Activated CD8-positive, alpha-beta memory T cell treated with anti-CD3 and anti-CD28 coated beads, Interleukin-2, amount 50 U/mL, for 24 hours (primary cell): ENCODE data around the gene EDIL3.
"Not testable (repeated sequence)": the region's sequence is repeated elsewhere in the genome, so short reads cannot be mapped to it uniquely, and the experiment has no call there.

Experiments used
- DNase-seq: peaks from one replicate; pipeline ENCODE4 v3.0.0-alpha.2; 2020; ENCODE audit errors: extremely low read depth

EDIL3 gene

DNA sequence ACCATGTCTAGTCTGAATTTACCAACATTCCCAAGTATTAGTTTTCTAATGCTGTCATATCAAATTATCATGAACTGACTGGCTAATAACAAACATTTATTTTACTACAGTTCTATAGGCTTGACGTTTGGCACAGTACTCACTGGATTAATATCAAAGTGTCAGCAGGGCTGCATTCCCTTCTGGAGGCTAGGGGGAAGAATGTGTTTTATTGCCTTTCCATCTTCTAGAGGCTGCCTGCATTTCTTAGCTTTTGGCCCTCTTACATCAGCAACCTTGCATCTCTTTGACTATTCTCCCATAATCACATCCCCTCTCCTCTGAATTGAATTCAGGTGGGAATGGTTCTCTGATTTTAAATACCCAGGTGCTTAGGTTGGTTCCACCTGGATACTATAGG lies 84.7 kb downstream of the EDIL3 start:
- DNase-seq: no peak

DNA sequence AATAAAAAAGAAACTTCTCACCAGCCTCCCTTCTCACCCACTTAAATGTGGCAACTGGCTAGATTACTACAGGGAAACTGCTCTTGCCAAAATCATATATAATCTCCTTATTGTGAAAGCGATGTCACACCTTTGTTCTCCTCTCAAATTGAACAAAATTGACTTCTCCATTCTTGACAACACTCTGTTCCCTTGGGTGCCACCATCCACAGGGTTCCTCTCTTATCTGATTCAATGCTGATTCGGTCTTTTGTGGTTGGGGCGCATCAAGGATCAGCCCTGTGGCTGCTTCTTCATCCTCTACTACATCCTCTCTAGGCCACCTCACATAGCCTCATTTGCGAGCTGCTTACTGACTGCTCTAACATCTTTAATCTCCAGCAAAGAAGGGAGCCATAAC lies 86.1 kb downstream of the EDIL3 start:
- no peak for DNase-seq

DNA sequence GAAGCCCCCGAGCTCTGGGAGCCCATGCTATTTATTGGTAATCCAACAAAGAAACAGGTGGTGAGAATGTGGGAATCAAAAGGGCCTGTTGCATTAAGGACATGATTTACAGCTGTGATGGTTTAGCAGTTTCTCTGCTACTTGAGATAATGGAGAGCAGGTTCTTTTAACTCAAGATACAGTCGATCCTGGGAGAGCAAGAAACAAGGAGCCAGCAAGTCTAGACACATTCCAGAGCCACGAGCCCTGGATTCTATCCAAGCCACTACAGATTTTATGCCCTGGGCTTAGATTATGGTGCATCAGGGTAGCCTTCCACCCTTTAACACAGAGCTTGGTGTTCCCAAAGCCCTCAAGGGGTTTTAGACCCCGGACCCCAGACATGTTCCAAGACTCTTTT lies 87.0 kb downstream of the EDIL3 start:
- DNase-seq: not testable (repeated sequence)

DNA sequence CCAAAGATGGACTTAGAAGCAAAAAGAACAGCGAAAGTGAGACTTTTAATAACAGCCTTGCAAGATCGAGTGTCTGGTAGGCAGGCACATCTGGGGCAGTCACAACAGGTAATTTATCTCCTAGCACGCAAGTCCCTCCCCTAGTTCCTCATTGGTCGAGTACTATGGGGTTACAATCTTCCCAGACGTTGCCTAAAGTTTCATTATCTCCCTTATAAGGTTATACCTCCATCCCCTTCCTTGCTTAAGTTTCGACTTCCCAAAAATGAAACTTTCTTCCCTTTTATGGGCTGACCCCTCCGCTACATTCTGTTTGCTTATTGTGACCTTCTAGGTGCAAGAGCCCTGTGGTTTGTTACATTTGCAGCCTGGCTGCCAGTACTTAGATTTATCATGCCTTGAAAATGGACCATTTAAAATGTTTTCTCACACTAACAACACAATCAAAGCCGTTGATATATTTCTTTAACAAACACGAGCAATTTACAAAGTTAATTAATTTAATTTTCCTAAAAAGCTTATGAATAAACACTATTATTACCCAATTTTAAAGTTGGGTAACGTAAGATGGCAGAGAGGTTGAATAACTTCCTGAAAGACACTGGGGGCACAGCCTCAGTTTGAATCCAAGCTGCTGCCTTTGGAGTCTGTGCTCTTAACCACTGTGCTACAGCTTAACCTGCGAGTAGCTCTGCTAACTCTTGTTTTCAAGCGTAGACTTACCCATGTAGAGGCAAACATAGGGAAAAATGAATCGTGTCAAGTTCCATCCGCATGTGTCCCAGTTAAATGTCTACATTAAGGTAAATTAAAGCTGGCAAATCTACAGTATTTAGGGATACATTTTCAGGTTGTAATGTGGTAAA lies 91.7 kb downstream of the EDIL3 start:
- DNase-seq: no peak

DNA sequence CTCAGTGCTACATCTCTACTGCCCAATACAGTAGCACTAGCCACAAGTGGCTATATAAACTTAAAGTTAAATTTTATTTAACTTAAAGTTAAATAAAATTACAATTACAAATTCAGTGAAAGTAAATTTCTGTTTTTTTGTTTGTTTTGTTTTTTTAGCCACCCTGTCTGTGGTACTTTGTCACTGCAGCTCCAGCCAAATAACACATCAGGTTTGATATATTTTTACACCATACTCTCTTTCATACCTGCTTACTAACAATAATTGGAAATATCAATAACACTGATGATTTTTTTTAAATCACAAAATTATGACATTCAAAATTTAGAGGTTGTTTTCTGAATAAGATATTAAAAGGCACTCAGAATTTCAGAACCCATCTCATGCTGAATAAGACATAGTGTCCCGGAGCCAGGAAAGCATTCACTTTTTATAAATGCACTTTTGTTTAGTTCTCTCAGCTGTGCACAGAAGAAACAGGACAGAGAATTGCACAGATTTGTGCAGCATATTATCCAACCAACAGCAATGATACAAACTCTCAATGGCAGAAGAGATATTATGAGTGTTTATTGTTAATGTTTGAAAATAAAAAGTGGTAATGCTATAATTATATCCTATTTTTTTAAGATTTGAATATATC lies 92.6 kb downstream of the EDIL3 start:
- no peak for DNase-seq

DNA sequence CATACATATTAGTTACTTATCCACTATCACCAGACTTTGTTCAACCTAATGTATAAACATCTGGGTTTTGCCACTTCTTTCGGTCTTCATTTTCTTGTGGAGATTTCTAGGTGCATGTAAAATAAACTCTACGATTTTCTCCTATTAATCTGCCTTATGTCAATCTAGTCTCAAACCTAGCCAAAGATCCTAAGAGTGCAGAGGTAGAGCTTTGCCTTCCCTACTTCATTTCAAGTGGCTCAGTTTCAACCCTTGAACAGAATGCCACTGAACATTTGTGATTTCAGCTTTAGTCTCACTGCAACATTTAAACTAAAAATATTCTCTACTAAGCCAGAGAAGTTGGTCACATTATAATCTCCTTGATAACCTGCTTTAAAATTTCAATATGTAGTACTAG lies 94.0 kb downstream of the EDIL3 start:
- DNase-seq: no peak

DNA sequence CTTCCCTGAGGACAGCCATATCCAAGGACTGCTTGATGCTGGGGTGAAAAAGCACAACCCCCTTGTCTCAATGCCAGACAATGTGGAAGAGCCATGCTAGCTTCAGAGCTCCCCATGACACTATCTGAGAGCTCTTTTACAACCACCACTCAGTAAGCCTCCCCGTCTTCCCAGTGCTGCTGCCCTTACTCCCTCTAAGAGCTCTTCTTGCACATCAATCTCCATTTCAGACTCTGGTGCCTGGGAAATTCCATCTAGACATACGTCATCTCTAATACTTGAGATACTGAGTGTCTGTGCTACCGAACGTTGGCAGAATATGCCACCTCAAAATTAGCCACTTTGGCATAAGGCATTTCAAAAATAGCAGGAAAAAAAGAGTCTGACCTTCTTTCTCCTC lies 94.5 kb downstream of the EDIL3 start:
- no peak for DNase-seq

DNA sequence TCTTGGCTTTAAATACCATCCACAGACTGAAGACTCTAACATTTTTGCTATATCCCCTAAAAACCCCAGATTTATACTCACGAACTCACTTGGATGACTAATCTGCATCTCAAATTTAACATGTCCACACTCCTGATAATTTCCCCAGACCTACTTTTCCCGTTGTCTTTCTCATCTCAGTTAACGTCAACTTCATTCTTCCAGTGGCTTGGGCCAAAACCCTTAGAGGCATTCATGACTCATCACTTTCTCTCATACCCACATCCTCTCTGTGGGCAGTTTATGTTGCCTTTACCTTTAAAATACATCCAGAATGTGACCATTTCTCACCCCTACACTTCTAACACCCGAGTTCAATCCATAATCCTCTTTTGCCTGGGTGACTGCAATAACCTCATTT lies 96.7 kb downstream of the EDIL3 start:
- DNase-seq: no peak

DNA sequence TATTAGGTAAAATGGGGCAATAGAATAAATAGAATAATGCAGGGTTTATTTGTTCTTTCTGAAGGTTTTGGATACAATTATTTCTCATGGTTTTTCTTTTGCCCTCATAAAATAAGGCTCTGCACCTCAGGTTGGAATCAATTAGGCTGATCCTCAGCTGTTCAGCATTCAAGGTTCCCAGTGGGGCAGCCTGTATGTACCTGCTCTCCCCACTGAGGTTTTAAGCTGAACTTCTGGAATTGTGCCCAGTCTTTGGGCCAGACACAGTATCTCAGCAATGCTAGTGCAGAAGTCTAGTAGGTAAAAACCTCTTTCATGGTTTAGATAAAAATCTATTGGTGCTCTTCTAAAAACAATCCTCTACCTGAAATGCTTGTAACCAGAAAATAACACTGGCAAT lies 98.0 kb downstream of the EDIL3 start:
- DNase-seq: no peak

DNA sequence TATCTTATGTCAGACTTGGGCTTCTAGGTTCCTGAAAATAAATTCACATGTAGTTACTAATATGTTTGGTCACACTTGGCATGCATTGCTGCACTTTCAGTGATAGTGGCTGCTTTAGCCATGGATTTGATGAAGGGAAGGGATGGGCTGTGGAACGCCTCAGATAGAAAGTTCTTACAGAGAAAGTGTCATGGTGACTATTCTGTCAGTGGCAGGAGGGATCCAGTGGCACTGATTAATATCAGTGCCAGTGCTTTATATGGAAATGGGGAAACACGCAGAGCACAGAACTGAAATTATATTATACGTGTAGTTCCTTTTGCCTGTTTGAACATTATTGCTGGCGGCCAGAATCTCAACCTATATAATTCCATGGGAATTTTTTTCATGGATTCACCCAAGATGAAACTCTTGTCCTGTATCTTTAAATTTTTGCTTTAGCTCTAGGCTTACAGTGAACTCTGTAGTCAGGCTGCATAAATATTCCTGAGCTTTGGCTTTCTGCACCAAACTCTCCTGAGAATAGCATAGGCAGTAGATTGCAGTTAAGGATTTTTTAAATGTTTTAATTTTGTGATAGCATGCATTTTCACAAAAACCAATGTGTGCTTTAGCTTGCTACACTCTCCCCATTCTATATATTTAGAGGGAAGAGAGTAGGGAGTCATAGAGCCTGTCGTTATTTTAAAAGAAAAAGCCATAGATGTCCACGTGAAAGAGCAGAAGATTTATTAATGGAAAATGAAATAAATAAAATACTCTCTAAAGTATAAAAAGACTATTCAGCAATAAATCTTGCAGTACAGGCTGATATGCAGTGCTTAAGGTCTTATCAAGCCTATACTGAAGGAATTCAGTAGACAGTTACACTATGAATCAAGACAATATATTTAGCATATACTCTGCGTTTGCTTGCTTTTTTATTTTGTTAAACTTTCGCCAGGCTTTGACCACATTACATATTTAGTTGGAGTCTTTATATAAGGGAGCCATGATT lies 98.7 kb downstream of the EDIL3 start:
- no peak for DNase-seq

DNA sequence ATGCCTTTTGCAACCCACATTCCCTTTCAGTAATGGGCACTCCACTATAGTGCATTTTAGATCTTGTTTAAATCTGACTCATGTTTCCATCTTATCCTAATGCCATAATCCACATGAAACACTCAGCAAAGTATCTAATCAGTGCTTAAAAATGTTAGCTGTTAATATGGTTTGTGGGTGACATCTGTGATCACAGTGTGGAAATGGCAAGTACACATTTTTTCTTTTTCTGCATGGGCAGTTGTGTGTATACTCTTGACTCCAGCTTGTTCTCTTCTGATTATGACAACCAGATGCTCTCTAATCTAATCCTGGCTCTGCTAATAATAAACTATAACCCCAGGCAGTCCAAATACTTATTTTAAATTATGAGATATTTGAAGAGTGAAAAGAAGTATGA lies 103.3 kb downstream of the EDIL3 start:
- no peak for DNase-seq

DNA sequence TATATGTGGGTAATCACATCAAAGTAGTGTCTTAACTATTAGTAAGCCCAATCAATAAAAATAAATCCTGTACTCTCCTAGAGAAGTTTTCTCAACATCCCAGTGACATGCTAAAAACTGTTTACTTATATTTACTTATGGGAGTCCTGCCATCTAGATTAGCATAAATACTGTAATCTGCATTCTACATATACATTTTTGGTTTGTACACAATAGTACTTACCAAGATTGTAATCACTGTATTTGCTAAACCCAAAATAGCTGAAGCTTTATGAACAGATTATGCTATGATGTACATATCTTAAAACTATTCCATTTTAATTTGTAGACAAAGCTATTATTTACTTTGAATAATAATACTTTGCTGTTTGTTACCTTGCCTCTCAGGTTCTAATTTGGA lies 105.4 kb downstream of the EDIL3 start:
- DNase-seq: no peak

DNA sequence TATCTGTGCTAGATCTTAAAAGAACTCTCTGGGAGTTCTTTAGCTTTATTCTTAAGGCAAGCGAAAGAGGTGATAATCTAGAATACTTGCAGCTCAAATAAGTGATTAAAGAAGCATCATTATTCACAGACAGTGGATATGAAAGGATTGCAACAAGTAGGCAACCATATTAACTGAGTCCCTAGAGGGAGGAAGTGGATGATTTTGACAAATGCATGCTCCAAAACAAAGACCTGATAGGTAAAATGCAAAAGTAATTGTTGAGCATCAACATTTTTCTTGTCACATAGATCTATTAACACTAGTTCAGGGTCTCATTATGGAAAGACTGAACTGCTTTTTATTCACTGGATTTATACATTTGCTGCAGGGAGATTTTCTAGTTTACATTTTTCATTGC lies 109.1 kb downstream of the EDIL3 start:
- DNase-seq: no peak

DNA sequence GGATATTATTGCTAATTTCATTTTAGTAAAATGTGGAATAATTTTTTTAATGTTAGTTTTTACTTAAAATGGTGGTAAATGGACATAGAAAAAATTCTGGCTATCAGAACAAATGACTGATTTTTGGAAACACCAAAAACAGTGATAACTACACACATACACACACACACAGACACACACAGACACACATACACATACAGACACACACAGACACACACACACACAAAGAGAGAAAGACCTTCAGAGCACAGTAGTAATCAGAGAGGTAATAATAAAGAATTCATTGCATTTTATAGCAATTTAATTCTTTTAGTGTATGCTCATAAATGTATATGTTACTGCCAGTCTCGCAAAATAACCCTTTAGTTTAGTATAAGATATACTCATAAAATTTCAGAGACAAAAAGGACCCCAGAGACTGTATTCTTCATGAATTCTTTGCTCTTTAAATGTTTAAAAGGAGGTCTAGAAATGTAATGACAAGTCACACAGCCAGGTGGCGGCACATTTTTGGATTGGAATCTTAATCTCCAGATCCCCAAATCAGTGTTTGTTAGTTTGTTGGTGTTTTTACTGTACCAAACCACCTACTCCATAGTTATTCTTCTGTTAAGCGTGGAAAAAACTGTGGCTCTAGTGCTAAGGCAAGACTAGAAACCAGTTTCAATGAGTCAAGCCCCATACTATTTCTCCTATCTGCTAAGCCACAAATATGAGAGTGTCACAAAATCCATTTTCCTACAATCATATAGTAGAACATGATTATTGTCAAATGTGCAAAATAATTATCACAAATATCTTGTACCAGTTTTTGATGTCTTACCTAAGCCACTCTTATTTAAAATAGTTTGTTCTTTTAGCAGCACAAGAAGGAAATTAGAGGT lies 109.9 kb downstream of the EDIL3 start:
- no peak for DNase-seq

DNA sequence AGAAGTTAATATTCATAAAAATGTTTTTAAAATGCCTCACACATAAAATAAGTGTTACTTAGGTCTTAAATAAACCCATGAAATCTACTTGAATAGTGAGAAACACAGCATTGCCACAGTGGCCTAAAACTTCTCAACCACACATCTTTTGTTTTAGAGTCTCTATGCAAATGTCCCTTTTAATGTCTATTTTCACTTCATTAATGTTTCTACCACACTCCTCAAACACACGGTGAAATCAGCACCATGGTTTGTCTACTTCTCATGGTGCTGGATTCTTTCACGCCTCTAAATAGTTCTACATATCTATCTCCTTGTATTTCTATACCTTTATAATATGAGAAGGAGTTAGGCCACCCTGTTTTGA lies 111.2 kb downstream of the EDIL3 start:
- no peak for DNase-seq

DNA sequence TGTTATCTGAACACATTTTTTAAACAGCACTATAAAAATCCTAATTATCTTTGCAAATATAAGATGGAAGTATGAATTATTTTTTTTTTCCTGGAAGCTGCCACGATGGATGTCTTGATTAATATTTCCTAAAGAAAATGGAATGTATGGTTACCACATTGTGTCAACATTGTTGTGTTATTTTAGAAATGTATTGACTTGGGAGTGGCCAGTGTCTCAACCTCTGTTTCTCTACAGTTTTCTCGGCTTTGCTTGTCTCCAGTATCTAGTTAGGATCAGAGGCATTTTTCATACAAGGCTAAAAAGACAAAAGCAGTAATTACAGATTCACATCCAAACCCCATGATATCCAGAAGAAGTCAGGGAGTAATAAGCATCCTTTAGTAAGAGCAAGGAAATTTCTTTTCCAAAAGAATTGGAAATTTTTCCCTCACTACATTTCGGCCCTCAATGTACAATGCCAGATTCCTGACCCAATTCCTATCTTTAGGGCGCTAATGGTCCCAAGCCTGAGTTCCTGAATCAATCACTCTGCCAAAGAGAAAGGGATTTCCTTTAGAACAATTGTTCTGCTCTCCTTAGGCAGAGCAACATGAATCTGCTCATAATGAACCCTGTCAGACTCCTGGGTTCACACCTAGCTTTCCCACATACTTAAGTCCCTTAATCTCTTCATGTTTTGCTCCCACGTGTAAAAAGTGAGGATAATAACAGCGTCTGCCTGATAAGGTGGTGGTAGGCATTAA lies 111.7 kb downstream of the EDIL3 start:
- no peak for DNase-seq

DNA sequence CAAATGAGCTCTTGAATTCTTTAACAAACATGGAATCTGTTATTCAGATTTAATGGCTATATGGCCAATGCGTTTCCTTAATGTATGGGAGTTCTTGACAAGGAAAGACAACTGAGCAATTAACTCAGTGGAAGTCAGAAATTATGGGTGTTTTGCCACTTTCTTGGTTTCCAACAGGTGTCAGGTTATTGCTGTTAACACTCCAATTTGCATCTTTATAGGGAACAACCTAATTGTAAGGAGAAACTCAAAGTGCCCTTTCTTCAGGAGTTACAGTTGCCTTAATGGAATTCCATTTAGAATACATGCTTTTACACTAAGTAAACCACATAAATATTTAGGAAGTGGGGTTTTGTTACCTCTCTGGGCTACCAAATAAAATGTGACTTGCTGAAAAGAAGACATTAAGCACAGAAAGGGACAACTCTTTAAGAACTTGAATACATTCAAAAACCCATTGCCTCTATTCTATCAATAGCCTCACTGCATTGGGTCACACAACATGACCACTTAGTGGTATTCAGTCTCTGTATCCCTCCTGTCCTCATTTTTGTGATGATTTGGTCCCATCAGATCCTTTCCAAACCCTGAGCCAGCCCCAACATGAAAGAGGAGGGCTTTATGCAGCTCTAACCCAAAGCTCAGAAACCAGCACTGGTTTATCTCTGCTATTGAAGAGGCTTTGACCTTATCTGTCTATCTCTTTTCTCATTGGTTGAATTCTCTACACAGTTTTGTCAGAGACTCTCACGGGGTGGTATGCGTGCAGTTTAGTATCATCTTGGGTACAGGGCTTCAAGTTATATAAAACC lies 118.7 kb downstream of the EDIL3 start:
- DNase-seq: no peak

DNA sequence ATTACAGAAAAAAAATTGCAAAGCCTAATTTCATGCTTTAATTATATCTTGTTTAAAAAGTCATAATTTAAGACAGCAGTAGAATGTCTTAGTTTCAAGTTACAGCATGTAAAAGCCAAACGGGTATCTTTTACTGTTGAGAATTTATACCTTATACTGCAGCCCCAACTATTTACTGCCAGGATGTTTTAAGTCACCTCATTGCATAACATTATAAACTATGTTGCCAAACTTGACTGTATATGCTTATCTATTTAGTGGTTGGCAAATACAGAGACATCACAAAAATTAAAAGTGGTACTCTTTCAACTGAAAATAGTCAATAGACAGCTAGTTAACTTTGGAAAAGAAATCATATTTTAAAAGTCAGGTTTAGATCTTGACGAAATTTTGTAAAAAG lies 119.5 kb downstream of the EDIL3 start:
- DNase-seq: no peak

DNA sequence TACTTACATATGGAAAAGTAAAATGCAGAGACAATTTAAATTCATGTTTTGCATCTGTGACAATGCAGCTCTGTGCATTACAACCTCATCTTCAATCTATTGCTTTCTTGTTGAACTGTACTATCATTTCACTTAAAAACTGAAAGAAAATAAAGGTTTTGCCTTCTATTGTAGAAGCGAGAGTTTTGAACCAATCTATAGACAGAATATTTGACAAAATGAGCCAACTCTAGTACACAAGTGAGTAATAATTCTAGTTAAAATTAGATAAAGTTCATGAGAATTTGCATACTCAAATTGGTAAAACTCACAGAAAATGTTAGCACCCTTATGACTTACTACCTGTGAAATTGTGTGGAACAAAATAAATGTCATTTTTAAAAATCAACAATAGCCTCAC lies 123.7 kb downstream of the EDIL3 start:
- no peak for DNase-seq

DNA sequence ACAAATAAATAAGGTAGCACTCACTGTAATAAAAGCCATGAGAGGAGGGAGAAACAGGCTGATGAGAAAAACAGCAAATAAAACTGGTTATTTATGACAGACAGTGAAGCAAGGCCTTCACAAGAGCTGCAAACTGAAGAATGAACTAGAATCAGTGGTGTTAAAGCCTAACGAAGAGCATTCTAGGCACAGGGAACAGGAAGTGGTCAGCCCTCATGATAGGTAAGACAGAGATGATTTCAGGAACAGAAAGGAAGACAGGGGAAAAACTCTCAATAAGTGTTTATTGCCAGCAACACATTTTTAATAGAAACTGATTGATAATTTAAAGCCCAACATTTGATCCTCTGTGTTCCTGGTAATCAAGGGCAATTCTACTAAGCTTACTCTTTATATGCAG lies 124.5 kb downstream of the EDIL3 start:
- DNase-seq: no peak
